CD4-positive, alpha-beta T cell treated with Interferon gamma for 1 hour (primary cell): ENCODE measurements around the gene DNAH10.

ENCODE experiments used
- DNase-seq: peaks from one replicate; pipeline ENCODE4 v3.0.0-alpha.2; 2020

The DNAH10 gene

DNA sequence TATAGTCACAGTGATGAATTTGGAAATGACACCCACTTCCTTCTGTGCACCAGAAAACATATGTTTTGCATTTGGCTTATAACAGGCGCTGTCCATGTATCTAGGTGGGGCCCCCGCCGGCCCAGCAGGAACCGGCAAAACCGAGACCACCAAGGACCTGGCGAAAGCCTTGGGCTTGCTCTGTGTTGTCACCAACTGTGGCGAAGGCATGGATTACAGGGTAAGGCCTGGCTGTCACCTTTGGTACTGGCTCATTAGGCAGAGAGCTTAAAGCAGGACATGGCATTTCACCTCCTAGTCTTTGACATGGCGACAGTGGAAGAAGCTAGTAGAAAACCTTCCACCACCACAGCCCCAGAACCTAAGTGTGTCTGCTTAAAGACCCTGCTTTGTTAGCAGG, 85.8 kb downstream of the DNAH10 start:
- no peak for DNase-seq

DNA sequence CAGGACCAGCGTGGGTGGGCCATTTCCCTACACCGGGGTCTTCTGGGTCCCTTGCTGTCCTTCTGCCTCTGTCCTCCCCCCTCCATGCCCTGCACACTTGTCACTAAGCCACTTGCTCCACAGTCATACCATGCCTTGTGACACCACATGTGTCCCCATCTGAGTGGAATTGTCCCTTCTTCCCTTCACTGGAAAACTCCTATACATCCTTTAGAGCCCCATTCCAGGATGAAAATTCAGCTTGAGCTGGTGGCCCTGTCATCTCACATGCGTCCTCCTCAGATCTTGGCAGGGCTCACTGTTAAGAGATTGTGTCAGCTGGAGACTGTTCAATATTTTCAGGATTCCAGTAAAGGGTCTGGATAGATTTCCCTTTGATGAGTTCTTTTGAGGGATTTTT, 87.4 kb downstream of the DNAH10 start:
- no peak for DNase-seq

DNA sequence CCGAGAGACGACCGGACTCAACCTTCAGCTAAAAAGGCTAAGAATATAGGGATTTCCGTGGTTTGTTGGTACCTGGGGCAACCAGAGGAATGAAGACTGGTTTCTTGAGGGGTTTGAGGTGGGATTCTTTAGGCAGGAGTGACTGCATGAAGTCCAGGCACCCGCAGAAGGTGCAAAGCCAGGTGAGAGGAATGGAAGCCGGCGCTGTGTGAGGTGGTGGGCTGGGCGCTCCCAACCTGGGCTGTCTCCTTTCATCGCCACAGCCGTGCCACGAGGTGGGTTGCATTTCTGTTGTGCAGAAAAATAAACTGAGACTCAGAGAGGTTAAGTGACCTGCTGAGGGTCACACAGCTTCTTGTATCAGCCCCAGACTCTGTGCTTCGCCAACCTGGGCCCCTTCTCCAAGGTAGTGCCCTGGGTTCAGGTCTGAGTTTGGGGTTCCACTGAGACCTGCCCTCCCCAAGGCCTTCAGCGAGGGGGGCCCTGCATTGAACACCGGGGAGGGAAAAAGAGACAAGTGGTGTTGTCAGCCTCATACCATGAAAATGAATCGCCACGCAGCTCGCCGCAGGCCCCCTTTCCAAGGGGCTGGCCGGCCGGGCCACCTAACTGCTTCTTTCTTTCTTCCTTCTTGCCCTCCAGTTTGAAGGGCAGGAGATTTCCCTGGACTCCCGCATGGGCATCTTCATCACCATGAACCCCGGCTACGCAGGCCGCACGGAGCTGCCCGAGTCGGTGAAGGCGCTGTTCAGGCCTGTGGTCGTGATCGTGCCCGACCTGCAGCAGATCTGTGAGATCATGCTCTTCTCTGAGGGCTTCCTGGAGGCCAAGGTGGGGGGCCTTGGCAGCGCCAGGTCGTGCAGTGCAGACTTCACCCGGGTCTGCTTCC, 88.4 kb downstream of the DNAH10 start:
- no peak for DNase-seq

DNA sequence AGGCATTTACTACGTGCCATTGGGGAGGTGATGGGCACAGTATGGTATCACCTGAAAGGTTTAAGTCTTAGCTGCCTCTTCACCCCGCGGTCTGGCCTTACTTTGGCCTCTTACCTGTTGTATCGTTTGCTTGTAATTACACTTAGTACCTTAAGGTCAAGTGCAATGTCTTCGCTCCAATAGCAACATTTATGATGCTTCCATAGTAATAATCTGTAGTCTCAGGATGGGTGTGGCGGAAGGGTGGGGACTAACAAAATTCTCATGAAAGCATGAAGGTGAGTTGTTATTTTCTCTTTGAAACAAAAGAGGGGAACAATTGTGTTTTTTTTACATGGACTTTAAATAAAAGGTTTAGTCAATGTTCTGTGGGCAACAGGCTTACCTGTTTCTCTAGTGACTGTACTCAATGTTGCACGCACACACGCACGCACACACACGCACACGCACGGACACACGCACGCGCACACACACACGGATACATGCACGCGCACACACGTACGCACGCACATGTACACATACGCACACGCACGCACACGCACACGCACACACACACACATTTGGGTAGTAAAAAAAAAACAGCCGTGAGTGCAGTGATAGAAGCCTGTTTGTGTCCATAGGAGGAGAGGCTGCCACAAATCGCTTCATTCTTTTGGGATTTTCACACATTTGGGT, 91.4 kb downstream of the DNAH10 start:
- DNase-seq = no peak

DNA sequence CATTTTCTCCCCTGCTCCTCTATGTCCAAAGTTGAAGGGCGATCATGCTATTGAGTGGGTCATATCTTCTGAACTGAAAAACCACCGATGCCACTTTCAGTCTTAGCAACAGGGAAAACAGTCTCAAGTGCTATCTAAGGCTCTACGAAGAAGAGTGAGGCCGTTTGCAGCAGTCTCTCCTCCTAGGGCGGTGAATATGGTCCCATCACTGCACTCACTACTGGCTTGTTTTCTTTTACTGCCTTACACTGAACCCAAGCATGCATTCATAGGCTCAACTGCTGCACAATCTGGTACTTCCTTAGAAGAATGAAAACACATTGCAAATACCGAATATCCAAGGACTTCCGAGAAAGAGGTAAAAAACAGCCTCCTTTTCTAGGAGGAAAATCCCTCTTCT, 92.1 kb downstream of the DNAH10 start:
- no peak for DNase-seq

DNA sequence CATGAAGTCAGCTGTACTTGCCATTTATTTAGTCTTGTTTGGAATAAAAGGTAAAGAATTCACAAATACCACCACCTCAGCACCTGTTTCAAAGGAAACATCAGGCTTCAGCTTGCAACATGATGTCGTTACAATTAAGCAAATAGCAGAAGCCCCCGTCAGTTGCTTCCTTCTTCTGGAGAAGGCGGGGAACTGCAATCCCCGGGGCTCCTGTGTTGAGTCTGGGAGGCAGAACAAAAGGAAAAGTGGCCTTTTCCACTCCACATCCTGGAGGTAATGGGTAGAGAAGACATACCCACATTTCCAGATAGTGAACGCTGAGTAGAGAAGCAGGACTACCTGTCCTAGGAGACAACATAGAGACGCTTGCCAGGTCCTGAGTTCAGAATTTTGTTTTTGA, 92.8 kb downstream of the DNAH10 start:
- no peak for DNase-seq

DNA sequence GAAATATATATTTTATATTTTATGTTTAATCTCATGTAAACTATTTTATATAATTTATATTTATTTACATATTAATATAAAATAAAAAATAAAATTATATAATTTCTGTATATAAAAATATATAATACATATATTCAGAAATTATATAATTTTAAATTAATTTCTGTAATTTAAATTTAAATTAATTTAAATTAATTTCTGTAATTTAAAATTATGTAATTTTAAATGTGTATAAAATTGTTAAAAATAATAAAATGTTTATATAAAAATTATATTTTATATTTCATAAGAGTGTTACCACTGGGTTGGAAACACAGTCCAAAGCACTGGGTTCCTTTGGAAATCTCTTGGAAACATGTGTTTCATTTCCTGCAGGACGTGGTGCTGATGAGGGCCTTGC, 94.6 kb downstream of the DNAH10 start:
- no peak for DNase-seq

DNA sequence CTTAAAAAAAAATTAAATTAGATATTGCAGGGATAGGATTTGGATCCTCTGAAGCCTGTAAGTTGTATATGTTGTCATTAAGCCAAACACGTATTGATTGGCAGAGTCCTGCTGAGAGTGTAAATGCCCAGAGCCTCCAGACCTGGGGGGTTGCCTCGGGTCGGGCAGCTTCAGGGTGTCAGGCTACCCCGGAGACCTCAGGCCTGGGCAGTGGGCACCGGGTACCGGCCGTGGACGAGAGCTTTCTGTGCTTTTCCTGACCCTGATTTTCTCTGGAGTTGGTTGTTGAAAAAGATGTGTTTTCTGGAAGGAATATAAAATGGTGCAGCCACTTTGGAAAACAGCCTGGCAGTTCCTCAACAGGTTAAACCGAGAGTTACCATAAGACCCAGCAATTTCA, 96.1 kb downstream of the DNAH10 start:
- DNase-seq = no peak

DNA sequence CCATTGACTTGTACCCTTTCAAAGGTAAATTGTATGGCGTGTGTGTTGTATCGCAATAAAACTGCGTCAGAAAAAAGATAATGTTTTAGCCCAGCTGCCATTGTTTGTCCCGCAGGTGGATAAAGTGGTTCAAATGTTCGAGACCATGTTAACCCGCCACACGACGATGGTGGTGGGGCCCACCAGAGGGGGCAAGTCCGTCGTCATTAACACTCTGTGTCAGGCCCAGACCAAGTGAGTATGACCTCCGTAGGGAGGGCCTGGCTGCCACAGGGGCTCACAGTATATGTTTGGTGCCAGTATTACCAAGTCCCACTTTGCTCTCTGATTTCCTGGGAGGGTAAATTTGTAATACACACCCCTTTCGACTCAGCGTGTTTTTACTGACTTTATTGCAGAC, 96.9 kb downstream of the DNAH10 start:
- DNase-seq = no peak

DNA sequence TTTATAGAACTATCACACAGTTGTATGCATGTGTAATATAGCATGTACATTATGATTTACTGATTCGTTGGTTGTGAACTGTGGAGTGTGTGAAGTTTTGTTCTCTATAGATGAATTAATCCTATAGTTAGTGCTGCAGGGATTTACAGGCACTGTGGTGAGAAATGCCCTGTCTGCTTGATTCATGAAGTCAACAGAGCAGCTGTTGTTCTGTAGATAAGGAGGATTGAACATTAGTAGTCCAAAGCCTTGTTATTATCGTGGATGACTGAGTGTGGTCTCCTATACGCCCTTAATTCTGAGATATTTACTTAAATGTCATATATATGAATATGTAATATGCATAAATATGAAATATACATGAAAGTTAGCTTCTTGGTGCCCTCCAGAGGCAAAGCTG, 98.3 kb downstream of the DNAH10 start:
- no peak for DNase-seq

DNA sequence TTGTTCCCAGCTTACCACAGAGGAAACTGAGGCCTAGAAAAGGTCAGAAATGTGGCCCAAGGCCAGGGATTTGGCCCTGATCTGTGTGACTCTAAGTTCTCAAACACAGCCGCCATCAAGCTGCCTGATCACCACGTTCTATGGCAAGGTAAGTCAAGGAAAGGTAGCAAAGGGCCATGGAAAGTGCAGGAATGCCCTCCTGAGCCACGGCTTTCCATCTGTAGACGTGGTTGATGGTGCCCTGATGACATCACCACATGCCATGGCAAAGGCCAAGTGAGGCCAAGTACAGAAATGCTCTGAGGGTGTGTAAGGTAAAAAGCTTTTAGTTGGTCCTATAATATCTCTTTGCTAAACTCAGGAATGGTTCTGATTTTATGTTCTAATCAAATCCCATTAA, 99.3 kb downstream of the DNAH10 start:
- no peak for DNase-seq

DNA sequence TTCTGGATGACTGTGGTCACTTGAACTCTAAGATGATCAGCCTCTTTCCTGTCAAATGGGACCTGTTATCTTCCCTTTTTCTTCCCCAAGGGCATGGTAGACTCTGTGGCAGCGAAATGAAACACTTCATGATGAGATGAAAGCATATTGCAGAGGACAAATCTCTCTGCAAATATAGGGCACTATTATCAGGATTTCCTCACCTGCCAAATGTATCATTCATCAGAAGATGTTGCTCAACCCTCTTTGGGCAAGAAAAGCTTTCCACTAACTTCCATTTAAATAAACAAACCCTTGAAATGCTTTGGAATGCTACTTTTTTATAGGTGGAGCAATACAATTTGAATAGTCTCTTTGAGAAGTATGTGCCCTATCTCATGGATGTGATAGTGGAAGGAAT, 105.0 kb downstream of the DNAH10 start:
- DNase-seq = no peak

DNA sequence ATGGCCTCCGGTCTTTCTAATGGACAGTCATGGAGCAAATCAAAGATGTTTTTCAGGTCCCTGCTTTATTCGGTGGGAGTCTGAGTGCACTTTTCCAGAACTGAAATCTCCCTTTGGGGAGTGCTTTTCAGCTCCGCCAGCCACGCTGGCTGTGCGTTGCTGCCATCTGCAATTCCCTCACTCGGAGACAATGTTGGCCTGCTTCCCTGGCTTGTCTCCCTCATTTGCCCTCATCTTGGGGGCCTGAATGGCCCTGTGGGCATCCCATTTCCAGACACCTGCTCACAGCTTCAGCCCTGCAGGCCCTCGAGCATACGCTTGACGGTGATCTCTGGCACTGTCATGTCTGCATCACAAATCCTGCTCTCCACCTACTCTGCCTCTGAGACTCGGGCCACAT, 106.7 kb downstream of the DNAH10 start:
- DNase-seq = no peak

DNA sequence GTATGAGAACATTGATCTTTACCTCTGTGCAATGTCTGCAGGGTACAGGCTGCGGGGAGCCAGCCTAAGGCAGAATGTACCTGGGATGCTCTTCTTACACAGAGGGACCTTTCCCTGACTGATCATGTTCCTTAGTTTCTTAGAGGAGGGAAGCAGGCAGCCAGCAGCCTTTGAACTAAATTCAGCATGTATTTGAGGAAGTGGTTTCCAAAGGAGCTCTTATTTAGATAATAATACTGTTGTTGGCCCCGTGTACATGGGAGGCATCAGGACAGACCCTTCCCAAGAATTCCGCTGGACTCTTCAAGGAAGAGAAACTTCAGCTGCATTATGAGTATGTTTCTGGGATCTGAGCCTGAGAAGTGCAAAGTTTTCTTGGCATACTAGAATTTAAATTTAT, 111.7 kb downstream of the DNAH10 start:
- no peak for DNase-seq

DNA sequence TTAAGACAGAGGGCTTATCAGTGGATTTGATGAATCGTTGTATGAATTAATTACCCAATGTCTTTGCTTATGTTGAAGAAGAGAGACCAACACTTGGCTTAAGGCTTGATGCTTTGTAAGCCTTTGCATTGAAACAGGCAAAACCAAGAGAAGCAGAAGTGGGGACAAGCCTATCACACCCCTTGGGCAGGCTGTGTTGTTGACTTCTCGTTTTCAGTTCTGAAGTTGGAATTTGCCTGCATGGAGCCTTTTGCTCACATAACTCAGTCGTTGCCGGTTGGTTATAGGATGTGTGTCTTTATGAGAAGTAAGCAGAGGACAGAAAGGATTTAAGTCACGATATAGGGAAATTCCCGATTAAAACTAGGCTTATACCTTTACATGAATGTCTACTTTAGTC, 115.9 kb downstream of the DNAH10 start:
- no peak for DNase-seq

DNA sequence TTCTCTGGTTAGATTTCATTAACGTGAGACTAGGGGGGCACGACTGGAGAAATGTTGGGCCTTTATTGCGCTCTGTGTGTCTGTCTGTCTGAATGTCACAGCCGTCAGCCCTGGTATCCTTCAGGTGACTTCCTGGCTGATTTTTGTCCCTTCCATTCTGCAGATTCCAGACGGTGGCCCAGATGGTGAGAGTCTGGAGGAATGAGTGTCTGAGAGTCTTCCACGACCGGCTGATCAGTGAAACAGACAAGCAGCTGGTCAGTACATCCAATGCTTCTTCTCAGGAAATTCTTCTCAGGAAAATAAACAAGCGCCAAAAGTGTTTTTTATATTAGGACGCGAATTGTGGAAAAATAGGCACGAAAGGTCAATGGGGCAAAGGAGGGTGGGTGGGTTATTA, 117.0 kb downstream of the DNAH10 start:
- DNase-seq = no peak

DNA sequence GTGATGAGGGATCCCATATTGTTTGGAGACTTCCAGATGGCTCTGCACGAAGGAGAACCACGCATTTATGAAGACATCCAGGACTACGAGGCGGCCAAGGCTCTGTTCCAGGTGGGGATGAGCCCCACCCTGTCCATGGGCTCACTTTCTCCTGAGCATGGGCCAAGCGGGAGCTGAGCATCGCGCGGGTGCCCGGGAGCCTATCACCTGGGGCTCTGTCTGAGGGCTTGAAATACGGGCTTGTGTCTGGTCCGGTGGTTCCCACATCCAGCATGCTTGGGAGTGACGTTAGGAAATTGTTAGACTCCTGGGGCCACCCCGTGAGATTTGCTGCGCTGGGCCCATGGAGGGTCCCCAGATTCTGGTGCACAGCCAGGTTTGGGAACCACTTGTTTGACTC, 117.6 kb downstream of the DNAH10 start:
- DNase-seq = no peak

DNA sequence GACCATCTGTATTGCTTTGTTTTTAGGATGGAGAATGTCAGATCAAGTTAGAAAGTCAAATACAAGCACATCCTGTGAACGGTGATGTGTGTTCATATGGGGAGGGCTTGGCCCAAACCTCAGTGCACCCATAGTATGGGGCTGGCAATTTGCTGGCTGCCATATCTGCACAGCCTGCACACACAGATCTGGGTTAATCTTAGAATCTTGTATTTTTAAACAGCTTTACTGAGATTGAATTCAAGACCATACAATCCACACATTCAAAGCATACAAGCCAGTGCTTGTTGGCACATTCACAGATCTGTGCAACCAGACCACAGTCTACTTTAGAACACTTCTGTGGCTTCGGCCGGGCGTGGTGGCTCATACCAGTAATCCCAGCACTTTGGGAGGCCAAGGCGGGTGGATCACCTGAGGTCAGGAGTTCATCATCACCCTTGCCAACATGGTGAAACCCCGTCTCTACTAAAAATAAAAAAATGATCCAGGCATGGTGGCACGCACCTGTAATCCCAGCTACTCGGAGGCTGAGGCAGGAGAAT, 120.1 kb downstream of the DNAH10 start:
- DNase-seq = no peak

DNA sequence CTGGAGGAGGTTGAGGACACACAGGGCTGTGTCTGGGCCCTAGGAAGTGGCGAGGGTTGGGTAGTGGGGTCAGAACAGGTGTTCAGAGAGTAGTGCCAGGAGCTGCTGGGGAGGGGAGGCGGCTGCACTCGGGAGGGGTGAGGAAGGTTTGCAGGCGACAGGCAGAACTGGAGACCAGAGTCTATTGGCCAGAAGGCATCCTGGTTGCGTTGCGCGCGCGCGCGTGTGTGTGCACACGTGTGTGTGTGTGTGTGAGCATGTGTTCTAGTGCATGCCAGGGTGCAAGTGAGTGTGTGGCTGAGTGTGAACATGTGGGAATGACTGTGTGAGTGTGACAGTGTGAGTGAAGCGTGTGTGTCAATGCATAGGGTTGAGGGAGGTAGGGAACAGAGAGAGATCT, 124.2 kb downstream of the DNAH10 start:
- no peak for DNase-seq

DNA sequence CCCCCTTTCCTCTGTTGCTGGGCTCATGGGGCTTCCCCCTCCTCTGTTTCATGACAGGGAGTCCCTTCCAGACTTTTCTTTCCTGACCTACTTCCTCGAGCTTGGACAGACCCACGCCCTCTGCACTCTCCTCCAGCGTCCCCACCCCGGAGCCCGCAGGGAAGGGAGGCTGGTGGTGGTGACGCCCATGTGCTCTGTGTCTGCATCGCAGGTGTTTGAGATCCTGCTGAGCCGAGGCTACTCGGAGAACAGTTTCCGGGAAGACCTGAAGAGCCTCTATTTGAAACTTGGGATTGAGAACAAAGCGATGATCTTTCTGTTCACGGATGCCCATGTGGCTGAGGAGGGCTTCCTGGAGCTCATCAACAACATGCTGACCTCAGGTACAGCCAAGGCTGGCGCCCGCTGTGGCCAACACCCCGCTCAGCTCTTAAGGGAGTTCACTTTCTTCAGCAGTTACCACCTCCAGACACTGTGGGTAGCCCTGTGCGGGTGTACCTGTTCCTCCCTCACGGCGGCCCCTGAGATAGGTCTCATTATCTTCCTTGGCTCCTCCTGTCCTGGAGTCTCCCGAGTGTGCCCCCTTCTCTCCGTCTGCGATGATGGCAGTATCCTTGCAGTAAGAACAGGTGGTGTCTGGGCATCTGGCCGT, 125.0 kb downstream of the DNAH10 start:
- DNase-seq = no peak

DNA sequence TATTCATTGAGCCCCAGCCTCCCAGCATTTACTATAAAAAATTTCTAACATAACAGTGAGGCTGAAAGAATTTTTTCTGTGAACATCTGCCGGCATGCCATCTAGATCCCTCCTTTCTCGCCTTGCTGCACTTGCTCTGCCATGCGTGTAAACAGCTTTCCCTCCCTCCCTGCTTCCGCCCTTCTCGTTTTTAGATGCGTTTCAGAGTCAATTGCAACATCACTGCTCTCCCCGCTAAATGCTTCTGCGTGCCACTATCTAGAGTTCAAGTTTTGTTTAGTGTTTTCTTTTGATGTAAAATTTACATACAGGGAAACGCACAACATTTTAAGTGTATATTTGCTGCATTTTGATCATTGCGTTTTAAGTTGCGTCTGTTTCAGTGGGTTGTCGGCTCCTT, 126.9 kb downstream of the DNAH10 start:
- DNase-seq = no peak

DNA sequence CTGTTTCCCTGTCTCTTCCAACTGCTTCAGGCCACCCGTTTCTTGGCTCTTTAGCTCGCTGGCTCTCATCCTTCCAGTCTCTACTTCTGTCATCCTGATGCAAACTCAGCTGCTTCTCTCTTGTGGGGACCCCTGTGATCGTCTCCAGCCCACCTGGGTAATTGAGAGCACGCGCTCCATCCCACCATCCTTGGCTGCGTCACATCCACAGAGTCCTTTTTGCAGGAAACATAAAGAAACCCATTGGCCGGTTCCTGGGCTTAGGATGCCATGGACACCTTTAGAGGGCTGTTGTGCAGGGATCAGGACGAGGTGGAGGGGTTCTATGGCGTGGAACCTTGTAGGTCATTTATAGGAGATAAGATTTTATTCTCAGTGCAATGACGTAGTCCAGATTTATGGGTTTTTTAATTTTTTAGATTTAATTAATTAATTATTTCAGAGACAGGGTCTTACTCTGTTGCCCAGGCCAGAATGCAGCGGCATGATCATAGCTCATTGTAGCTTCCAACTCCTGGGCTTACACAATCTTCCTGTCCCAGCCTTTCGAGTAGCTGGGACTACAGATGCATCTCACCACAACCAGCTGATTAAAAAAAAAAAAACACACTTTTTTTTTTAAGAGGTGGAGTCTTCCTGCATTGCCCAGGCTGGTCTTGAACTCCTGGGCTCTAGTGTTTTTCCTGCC, 127.9 kb downstream of the DNAH10 start:
- no peak for DNase-seq

DNA sequence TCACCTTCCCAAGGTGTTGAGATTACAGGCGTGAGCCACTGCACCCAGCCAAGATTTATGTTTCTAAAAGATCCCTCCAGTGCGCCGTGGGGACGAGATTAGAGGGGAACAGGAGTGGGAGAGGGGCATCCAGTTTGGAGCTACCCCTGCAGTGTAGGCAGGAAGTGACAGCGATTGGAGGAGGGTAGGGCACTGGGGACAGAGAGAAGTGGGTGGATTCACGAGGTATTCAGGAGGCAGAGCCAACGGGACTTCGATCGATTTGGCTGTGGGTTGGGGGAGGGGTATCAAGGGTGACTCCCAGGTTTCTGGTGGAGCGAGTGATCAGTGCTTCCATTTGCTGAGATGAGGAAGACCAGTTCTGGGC, 128.4 kb downstream of the DNAH10 start:
- DNase-seq = no peak
